Astrocyte of the cerebellum (primary cell): Measurements from ENCODE around the gene TBC1D19.

Experiments
- DNase-seq: peaks from one replicate; pipeline ENCODE4 v3.0.0-alpha.2; 2011; ENCODE audit warnings: low read depth
- H3K4me3 ChIP-seq: 2 replicates; pipeline ENCODE4 v1.5.1; 2011; ENCODE audit warnings: mild to moderate bottlenecking, low read depth, low read length, moderate library complexity
- in situ Hi-C: cut with HindIII; loops from 2 replicates; pipeline ENCODE4 v1.10.0; 2017; ENCODE audit warnings: low sequenced_read_pairs
- TF ChIP-seq, protein P1 (sequence below): IDR thresholded peaks from 2 replicates; pipeline ENCODE4 v1.5.1; 2012; ENCODE audit warnings: low read length, low read depth, moderate library complexity, mild to moderate bottlenecking; ENCODE audit errors: missing control alignments

TBC1D19 gene

GRCh38 chr4:26731351-26732035 lies 147.6 kb downstream of the TBC1D19 start:
- in situ Hi-C loops = no loop called here
- H3K4me3 ChIP-seq = no peak overlapping the region
- no peak for DNase-seq
- TF ChIP-seq, protein P1, sequence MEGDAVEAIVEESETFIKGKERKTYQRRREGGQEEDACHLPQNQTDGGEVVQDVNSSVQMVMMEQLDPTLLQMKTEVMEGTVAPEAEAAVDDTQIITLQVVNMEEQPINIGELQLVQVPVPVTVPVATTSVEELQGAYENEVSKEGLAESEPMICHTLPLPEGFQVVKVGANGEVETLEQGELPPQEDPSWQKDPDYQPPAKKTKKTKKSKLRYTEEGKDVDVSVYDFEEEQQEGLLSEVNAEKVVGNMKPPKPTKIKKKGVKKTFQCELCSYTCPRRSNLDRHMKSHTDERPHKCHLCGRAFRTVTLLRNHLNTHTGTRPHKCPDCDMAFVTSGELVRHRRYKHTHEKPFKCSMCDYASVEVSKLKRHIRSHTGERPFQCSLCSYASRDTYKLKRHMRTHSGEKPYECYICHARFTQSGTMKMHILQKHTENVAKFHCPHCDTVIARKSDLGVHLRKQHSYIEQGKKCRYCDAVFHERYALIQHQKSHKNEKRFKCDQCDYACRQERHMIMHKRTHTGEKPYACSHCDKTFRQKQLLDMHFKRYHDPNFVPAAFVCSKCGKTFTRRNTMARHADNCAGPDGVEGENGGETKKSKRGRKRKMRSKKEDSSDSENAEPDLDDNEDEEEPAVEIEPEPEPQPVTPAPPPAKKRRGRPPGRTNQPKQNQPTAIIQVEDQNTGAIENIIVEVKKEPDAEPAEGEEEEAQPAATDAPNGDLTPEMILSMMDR = no peak

GRCh38 chr4:26732356-26732755 lies 148.5 kb downstream of the TBC1D19 start:
- TF ChIP-seq, protein P1 = no peak

DNA sequence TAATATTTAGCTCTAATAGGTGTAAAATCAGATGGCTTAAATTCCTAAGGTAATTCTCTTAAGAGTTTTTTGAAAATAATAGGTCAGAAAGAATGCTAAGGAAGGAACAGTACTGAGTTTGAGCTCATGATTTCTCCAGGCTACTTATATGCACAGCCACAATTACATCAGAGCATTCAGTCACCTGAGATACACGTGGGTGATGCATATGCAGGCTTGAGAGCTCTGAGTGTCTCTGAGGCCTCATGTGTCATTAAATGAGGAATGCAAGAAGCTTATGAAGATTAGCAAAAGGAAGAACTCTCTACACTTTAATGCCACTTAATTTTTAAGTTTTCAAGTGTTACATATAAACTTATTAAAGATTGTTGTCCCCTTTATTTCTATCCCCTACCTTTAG lies 152.7 kb downstream of the TBC1D19 start:
- in situ Hi-C loops = no loop called here
- DNase-seq = no peak
- no peak overlapping the region for H3K4me3 ChIP-seq
- TF ChIP-seq, protein P1 = no peak

More at GRCh38 chr4:26732356-26732755, 148.5 kb downstream of the TBC1D19 start:
- no peak overlapping the region for H3K4me3 ChIP-seq
- in situ Hi-C loops = no loop called here
- no peak for DNase-seq

DNA sequence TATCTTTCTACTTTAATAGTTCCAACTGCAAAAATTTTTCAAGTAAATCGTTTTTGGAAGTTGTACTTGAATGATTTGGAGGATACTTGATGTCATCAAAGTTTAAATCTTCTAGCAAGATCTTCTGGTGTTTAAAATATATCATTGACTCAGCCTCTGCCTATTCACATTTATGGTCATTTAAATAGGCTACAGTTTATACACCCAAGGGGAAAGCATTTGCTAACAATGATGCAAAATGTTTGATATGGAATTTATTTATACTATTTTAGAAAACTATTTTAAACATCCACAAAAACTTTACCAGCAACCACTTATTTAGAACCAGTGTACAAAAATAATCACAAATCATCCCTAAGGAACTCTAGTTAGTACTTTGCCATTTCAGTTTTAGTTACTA lies 153.5 kb downstream of the TBC1D19 start:
- DNase-seq = no peak
- H3K4me3 ChIP-seq = no peak overlapping the region
- TF ChIP-seq, protein P1 = no peak
- in situ Hi-C loops = no loop called here

GRCh38 chr4:26741491-26741871 lies 157.6 kb downstream of the TBC1D19 start:
- in situ Hi-C loops = no loop called here
- DNase-seq = no peak
- H3K4me3 ChIP-seq = no peak overlapping the region
- TF ChIP-seq, protein P1 = no peak

DNA sequence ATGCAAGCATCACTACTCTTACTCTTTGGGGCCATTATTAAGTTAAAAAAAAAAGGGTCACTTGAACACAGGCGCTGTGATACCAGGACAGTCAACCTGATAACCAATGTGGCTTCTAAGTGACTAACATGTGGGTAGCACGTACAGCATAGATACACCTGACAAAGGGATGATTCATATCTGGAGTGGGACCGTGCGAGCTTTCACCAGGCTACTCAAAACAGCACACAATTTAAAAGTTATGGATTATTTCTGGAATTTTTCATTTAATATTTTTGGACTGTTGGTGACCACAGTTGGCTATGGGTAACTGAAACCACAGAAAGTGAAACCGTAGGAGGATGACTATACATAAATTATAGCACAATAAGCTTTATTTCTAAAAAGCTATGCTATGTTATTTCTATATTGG lies 162.9 kb downstream of the TBC1D19 start:
- TF ChIP-seq, protein P1 = no peak
- DNase-seq = no peak
- H3K4me3 ChIP-seq = no peak overlapping the region
- in situ Hi-C loops = no loop called here

DNA sequence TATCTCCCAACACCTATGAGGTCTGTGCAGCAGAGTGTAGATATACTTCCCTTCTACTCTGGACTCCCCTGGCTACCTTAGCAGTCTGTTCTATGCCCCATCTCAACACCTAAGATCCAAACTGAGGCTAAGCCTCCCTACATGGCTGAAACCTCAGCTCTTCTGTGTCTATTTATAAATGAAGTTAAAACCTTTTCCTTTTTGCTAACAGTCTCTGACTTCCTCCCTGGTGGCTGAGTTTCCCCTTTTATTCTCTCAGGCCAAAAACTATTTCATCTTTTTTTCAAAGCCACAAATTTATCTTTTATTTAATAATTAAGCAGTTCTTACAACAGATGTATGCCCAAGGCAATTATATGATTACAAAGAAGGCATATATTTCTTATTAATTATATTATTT lies 164.9 kb downstream of the TBC1D19 start:
- no peak for DNase-seq
- no peak overlapping the region for H3K4me3 ChIP-seq
- TF ChIP-seq, protein P1 = no peak
- in situ Hi-C loops = no loop called here
